GM18870 (cell line): ENCODE results near the gene EDARADD.
"Not testable (repeated sequence)": the region's sequence is repeated elsewhere in the genome, so short reads cannot be mapped to it uniquely, and the experiment has no call there.

ENCODE experiments used
- ATAC-seq: cut with Tn5 transposase; IDR thresholded peaks from one replicate; pipeline ENCODE4 v1.9.1; 2021; ENCODE audit warnings: moderate library complexity; ENCODE audit not compliant: unreplicated experiment

The EDARADD gene

GRCh38 chr1:236429715-236430274, 35.7 kb downstream of the EDARADD start:
- ATAC-seq, result no peak

DNA sequence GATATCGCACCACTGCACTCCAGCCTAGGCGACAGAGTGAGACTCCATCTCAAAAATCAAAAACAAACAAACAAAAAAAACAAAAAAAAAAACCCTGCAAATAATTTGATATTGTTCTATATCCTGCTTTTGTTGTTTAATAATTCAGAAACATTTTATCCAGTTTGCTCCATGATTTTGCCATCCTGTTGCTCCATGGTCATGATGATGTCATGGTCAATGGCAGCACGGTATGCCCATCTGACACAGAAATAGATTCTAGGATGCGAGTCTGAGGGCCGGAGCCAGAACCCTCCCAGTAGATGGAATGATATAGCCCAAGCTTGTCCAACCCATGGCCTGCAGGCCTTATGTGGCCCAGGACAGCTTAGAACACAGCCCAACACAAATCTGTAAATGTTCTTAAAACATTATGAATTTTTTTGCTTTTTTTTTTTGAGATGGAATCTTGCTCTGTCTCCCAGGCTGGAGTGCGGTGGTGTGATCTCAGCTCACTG, 39.8 kb downstream of the EDARADD start:
- ATAC-seq, result no peak

GRCh38 chr1:236438614-236439013, 44.5 kb downstream of the EDARADD start:
- ATAC-seq, result no peak

DNA sequence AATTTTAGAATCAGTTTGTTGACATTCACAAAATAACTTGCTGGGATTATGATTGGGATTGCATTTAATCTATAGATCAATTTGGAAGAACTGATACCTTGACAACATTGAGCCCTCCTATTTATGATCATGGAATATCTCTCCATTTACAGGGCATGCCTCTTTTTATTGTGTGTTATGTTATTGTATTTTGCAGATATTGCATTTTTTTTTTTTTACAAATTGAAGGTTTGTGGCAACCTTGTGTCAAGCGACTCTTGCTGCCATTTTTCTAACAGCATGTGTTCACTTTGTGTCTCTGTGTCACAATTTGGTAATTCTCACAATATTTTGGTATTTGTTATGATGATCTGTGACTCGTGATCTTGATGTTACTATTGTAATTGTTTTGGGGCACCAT, 46.3 kb downstream of the EDARADD start:
- no peak for ATAC-seq

- no peak for ATAC-seq
Observed at GRCh38 chr1:236450779-236451178, 56.7 kb downstream of the EDARADD start.

- ATAC-seq, result no peak
Observed at GRCh38 chr1:236451796-236452373, 57.8 kb downstream of the EDARADD start.

GRCh38 chr1:236455243-236455642, 61.2 kb downstream of the EDARADD start:
- no peak for ATAC-seq

- peak; percentile 89 for ATAC-seq
Observed at GRCh38 chr1:236457775-236458174, 63.7 kb downstream of the EDARADD start.

DNA sequence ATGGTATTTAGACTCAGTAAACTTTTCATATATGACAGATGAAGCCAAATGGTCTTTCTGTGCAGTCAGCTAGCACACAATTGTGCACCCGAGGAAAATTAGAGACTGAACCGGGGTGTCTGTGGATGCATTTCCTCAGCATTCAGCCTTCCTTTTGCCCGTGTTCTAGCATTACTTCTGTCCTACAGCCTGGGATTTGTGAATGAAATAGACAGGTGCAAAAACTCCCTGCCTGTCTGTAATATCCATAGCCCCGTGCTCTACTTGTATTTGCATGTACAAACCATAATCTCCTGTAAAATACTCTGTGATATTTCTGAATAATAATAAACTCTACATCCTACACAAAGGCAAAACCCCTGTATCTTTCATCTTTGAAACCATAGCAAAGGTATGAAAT, 64.9 kb downstream of the EDARADD start:
- ATAC-seq, result no peak

DNA sequence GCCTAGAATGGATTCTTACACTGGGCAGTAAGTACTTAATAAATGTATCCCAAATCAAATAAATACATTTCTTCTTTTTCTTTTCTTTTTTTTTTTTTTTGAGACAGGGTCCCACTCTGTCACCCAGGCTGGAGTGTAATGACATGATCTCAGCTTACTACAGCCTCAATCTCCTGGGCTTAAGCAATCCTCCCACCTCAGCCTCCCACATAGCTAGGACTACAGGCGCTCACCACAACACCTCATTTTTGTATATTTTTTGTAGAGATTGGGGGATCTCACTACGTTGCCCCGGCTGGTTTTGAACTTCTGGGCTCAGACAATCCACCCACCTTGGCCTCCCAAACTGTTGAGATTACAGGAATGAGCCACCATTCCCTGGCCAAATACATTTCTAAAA, 66.0 kb downstream of the EDARADD start:
- ATAC-seq, result no peak

DNA sequence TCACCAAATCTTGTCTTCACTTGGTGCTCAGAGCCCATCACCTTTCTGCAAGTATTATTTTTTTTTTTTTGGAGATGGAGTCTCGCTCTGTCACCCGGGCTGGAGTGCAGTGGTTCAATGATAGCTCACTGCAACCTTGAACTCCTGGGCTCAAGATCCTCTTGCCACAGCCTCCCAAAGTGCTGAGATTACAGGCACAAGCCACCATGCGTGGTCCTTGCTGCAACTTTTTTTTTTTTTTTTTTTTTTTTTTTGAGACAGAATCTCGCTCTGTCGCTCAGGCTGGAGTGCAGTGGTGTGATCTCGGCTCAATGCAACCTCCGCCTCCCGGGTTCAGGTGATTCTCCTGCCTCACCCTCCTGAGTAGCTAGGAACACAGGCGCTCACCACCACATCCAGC, 70.1 kb downstream of the EDARADD start:
- not testable (repeated sequence) for ATAC-seq

- ATAC-seq, result peak; percentile 51
Observed at GRCh38 chr1:236465231-236465958, 71.3 kb downstream of the EDARADD start.

GRCh38 chr1:236465959-236466303, 71.8 kb downstream of the EDARADD start:
- ATAC-seq, result peak; percentile 85

GRCh38 chr1:236467327-236467641, 73.2 kb downstream of the EDARADD start:
- ATAC-seq, result no peak

- no peak for ATAC-seq
Observed at GRCh38 chr1:236468625-236469024, 74.5 kb downstream of the EDARADD start.

DNA sequence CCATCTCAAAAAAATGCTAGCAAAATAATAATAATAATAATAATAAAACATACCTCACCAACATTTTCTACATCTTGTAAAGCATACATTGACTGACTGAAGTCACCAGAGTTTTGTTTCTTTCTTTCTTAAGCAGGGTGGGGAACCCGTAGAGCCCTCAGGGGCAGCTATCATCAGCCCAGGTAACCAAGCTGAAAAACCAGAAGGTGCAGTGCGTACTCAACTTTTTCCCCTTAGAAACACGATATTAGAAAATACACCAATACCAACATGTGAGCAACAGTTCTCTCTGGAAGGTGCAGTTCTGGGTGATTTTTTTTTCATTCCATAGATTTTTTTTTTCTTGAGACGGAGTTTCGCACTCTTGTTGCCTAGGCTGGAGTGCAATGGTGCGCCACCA, 75.4 kb downstream of the EDARADD start:
- ATAC-seq, result no peak

DNA sequence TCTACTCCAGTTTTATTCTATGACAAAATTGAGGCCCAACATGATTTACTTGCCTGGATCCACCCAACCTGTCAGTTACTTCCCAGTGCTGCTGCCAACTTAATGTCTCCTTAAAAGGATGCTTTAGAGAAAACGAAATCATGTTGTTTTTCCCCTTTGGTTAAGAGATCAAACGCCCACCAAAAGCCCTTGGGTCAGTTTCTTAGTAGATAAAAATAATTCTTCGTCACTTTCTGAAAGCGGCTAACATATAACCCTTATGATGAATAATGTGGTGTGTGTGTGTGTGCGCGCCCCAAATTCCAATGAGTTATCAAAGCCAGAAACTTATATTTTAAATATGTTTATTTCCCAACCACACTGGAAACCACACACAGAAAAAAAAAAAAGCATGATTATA, 77.0 kb downstream of the EDARADD start:
- no peak for ATAC-seq

GRCh38 chr1:236471653-236472052, 77.6 kb downstream of the EDARADD start:
- ATAC-seq, result no peak

DNA sequence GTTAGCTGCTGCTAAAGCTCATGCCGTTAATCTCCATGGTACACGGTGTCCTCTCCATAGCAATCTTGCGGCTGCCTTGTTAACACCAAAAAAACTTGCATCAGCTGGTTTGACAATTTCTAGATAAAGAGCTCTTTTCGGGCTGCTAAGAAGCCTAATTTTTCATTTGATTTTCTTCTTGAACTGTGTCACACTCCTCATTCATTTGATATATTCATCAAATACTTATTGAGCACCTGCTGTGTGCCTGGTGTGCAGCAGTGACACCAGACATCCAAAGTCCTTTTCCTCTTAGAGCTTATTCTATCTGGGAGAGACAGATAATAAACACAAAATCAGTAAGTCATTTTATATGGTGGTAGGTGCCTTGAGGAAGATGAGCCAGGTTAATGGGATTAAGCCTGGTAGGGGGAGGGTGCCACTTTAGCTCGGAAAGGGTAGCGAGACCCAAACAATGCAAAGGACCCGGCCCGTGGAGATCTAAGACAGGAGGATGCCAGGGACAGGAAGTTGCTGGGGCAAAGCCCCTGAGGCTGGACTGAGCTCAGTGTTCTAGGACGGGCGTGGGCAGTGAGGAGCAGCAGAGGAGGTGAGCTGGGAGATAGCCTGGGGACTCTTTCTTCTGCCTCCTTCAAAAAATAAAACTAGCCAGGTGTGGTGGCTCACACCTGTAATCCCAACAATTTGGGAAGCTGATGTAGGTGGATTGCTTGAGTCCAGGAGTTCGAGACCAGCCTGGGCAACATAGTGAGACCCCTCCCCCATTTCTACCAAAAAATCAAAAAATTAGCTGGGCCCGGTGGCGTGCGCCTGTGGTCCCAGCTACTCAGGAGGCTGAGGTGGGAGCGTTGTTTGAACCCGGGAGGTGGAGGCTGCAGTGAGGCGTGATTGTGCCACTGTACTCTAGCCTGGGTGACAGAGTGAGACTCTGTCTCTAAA, 79.0 kb downstream of the EDARADD start:
- ATAC-seq, result no peak

DNA sequence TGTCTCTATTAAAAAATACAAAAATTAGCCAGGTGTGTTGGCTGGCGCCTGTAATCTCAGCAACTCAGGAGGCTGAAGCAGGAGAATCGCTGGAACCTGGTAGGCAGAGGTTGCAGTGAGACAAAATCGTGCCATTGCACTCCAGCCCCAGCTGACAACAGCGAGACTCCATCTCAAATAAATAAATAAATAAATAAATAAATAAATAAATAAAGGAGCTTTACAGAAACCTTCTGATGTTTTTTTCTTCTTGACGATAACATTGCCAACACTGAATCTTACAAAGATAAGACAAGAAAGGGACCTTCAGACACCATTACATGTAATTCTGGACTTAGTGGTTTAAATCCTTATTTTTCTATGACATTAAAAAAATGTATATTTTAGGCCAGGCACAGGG, 81.9 kb downstream of the EDARADD start:
- no peak for ATAC-seq

DNA sequence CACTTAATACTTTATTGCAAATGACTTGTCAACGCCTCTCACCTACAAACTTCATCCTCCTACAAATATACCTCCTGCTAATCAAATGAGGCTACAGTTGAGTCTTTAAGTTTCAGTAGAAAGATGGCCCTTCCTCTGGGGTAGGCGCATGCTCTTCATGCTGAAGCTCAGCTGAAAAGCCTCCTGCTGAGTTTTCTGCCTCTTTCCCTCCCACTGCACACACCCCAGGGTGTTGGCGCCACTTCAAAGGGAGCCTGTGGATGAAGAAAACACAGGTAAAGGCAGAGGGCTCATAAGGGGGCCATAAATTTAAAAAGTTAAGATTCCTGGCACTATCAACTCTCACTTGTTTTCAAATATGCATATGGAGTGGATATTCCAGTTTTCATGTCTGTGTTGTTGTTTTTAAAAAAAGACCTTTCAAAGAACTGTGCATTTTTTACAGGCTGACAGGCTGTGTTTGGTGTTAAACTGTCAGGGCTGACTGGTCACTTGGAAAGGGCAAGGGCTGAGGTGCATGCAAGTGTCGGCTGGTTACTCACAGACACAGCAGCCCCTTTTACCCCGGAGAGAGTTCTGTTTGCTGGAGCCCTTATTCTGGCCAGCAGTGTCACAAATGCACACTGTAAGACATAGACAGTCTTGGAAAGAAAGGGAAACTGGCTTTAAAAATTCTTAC, 86.8 kb downstream of the EDARADD start:
- ATAC-seq, result no peak
